ENCODE data around the gene TEDDM1.
"Not testable (repeated sequence)": the region's sequence is repeated elsewhere in the genome, so short reads cannot be mapped to it uniquely, and the experiment has no call there.

Gene TEDDM1

GRCh38 chr1:182405578-182405977, 5.1 kb upstream of the TEDDM1 start:
- no peak for DNase-seq

GRCh38 chr1:182404781-182405180, 4.3 kb upstream of the TEDDM1 start:
- no peak for DNase-seq

- DNase-seq, result no peak
Observed at GRCh38 chr1:182397653-182398393, 2.6 kb downstream of the TEDDM1 start.

- no peak for DNase-seq
Observed at GRCh38 chr1:182395906-182396305, 4.6 kb downstream of the TEDDM1 start.

- no peak for DNase-seq
Observed at GRCh38 chr1:182394055-182394775, 6.3 kb downstream of the TEDDM1 start.

GRCh38 chr1:182392050-182393028, 8.1 kb downstream of the TEDDM1 start:
- DNase-seq, result no peak

GRCh38 chr1:182391362-182392049, 9.0 kb downstream of the TEDDM1 start, which contains the start of gene GLUL:
Gene GLUL (minus strand): TSS chr1:182391790. CDS start chr1:182388737, 3,053 bp downstream.
- DNase-seq, result peak; percentile 92

GRCh38 chr1:182391028-182391361, 9.5 kb downstream of the TEDDM1 start:
- DNase-seq, result no peak

GRCh38 chr1:182389619-182390047, 10.8 kb downstream of the TEDDM1 start:
- DNase-seq, result no peak

GRCh38 chr1:182388392-182389134, 11.9 kb downstream of the TEDDM1 start:
- no peak for DNase-seq

GRCh38 chr1:182387566-182387965, 12.9 kb downstream of the TEDDM1 start:
- no peak for DNase-seq

- DNase-seq, result no peak
Observed at GRCh38 chr1:182386980-182387379, 13.5 kb downstream of the TEDDM1 start.

- DNase-seq, result no peak
Observed at GRCh38 chr1:182385885-182386853, 14.3 kb downstream of the TEDDM1 start.

GRCh38 chr1:182384387-182384960, 16.0 kb downstream of the TEDDM1 start:
- DNase-seq, result no peak

- DNase-seq, result no peak
Observed at GRCh38 chr1:182383934-182384333, 16.5 kb downstream of the TEDDM1 start.

GRCh38 chr1:182383037-182383661, 17.3 kb downstream of the TEDDM1 start:
- DNase-seq, result no peak

GRCh38 chr1:182381962-182382819, 18.3 kb downstream of the TEDDM1 start:
- DNase-seq, result no peak

- DNase-seq, result no peak
Observed at GRCh38 chr1:182380199-182380598, 20.3 kb downstream of the TEDDM1 start.

GRCh38 chr1:182379781-182380180, 20.7 kb downstream of the TEDDM1 start:
- not testable (repeated sequence) for DNase-seq

All from NCI-H446 treated with DMSO at 0.1 percent for 48 hours (cell line).